GM19452 (cell line): ENCODE measurements around the gene FBXW11.

Source experiments
- ATAC-seq: cut with Tn5 transposase; IDR thresholded peaks from one replicate; pipeline ENCODE4 v1.9.1; 2021; ENCODE audit not compliant: unreplicated experiment

The FBXW11 gene

DNA sequence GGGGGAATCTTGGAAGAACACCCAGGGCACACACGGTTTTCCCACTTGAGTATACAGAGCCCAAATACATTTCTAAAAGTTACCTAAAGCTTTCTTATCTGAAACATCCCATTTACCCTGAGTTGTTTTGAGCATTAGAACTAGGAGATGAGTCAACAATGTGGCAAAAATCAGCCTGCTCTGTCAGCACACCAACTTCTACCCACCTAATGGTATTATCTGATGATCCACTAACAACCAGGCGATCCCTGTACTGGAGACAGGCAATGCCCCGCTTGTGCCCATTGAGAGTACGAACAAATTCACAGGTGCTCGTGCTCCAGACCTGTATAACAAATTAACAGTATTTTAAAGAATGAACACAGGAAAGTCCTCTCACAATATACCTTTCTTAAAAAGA lies 133.8 kb downstream of the FBXW11 start:
- ATAC-seq = no peak

DNA sequence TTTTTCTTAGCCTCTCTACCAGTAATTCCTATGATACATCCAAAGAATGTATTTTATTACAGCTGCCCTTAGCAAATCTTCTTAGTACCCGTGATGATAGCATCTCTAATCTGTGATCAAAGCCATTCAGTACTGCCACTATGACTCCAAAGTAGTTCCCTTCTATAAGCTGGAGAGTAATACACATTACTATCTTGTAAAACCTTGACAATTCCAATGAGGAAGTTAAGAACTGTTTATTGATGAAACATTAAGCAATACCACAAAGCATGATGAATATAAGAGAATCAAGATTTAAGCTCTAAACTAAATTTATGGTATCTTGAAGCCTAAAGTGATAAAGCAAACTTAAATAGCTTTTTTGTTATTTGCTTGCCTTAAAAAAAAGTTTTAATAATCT lies 134.7 kb downstream of the FBXW11 start:
- no peak for ATAC-seq

DNA sequence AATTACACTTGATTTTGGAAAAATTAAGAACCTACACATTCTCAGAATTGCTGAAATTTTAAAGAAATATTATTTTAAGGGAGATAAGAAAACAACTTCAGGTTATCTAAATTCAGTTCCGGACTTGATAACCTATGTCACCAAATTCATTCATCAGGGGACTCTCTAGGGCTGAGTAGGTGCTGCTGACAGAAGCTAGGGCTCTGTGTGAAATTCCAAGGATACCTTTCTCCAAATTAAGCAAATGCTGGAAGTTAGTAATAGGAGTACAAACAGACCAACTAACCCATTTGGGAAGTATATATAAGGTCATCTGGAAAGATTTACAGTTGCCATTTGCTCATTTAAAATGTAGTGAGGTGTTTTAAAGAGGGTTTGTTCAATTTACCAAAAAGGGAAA lies 136.5 kb downstream of the FBXW11 start:
- no peak for ATAC-seq

DNA sequence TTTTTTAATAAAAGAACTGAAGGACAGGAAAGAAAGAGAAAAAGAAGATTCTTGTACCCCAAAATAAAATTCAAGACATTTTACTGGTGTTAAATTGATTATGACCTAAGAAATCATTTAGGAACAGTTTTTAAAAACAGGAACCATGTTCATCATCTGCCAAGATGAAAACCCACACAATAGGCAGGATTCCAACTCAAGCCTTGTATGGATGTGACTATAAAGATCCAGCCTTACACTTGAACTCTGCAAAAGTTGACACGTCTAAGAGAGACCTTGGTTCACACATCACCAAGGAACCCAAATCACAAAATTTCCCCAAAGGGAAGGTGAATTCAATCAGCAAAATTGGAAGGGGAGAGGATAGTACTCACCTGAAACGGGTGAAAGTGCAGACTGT lies 138.2 kb downstream of the FBXW11 start:
- no peak for ATAC-seq

DNA sequence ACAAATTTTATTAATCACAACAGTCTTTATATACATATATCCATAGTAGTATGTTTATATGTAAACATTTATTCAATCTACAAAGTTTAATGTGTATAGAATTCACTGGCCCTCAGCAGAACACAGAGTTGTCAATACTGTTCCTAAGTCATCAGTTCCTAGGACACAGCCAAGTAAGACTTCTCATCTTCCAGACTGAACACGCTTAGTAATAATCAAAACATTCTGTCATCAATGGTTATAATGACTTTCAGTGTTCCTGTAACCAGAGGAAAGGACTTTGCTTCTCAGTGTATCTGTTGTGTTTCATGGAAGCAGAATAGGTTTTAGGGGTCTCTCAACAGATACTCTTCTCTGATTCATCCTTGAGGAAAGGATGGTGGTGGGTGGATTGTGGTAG lies 138.7 kb downstream of the FBXW11 start:
- no peak for ATAC-seq

DNA sequence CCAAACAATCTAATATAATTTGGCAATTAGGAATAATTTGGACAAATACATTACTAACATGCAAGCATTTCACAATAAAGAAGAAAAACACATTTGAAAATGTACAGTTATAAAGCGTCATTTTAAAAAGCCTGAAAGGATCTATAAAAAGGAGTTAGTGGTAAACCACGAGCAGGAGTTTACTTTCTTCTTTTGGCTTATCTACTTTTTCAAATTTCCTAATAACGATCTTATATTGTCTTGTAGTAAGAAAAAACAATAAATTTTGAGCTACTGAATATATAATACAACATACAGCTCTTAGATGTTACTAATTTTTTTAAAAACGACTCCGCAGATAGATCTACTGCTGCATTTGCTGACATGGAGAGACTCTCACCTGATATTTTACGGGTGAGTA lies 141.0 kb downstream of the FBXW11 start:
- no peak for ATAC-seq

DNA sequence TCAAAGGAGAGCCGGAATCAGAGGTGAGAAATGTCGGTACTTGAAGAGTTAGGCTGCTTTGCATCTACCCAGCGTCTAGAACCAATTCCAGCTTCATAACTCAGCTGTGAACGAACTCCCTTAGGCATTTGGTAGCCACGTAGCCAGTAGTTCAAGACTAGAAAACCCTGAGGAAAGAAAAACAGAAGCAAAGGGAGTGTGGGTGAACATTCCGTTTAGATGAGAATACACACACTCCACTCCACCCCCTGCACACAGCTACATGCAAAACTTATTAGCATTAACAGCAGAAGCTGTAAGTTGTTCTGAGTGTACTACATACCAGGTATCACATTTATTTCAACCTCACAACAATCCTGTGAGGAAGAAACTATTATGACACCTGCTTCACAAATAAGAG lies 142.5 kb downstream of the FBXW11 start:
- no peak for ATAC-seq

DNA sequence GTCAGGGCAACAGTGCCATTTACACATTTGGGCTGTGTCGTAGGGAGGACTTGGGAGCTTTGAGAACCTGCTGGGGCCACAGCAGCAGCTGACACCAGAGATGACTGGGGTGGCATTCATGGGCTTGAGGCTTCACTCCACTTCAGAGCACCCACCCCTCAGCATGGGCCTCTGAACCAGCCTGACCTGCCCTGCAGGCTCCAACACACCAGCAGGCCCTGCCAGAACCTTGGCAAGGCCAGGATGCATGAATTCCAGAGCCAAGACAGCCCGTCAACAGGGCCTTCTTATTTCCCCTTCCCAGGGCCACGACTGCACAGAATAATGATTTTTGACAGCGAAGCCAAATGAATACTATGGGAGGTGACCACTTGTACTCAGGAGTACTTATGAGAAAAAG lies 143.8 kb downstream of the FBXW11 start:
- no peak for ATAC-seq

DNA sequence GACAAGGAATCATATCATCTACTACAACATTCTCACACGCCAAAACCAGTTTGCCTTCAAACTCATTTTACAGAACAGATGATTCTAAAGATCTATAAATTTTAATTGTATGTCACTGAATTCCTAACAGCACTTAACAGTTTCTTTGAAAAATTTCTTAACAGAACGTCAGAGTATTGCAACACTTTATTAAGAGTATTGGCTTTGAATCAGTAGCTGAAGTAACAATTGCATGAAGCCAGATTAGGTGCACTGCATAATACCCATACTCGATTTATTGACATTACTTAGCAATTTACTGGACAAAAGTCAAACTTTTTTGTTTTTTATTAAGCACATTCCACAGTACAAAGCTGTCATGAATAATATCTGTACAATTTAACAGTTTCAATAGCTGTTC lies 145.1 kb downstream of the FBXW11 start:
- ATAC-seq = no peak

DNA sequence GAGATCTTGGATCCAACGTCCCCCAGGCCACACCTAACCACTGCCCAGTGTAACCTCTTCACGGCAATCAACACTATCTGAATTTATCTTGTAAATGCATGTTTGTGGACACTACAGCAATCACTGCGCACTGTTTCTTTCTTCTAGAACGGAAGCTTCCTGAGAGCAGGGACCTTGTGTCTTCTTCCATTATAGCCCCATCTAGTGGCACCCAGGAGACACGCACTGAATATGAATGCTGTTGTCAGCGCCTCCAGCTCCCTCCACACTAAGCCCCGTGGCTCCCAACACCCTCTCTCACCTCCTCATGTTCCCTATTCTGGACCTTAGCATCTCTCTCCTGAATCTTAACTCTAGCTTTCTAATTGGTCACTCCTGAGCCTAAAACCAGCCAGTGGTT lies 148.1 kb downstream of the FBXW11 start:
- ATAC-seq = no peak

DNA sequence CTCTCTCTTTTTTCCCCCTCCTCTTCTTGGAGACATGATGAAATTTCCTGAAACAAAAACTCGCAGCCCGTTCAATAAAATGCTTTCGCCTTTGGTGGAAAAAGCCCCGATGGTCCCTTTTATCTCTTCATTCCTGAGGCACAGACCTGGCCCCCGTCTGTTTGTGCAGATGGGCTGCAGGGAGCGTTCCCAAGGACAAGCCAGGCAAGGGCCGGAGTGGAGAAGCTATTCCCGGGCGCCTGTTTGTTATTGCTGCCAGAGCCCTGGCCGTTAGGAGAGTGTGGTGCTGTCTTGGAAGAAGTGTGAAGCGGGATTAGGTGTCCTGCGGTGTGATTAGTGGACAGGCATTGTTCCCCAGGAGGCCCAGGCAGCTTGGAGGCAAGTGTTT lies 149.0 kb downstream of the FBXW11 start:
- ATAC-seq = no peak

DNA sequence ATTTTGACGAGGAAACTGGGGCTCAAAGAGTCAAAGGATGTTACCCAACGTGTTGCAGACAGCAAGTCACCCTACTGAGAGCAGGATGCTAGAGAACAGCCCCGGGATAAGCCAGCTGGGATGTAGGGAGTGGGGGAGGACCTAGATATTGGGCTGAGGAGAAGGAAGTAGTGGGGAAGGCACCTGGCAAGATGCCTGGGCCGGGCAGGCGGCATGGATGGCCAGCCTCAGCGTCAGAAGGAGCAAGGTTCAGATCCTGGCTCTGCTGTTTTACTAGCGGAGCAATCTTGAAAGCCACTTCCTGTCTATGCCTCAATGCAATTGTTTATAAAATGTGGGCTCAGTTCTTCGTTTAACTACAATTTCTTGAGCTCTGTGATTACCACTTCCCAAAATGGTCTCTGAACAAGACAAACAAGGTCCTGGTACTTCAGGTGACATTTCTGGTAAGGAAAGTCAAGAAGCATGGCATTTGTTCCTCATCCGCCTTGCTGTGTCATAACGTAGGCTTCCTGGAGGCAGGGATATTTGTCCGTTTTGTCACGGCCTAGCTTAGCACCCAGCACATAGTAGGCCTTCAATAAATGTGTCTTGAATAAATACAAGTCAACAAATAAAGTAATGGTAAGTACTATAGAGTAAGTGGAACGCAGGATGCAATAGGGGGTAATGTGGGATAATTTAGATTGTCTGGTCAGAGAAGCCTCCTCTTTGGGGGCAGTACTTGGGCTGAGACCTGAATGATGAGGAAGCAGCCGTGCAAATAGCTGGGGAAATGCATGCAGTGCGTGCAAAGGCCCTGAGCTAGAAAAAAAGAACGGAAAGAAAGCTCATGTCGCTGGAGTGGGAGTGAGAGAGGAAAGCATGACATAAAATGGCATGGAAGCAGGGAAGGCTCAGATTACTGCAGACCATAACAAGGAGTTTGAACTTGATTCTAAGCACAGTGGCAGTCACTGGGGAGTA lies 150.4 kb downstream of the FBXW11 start:
- no peak for ATAC-seq

DNA sequence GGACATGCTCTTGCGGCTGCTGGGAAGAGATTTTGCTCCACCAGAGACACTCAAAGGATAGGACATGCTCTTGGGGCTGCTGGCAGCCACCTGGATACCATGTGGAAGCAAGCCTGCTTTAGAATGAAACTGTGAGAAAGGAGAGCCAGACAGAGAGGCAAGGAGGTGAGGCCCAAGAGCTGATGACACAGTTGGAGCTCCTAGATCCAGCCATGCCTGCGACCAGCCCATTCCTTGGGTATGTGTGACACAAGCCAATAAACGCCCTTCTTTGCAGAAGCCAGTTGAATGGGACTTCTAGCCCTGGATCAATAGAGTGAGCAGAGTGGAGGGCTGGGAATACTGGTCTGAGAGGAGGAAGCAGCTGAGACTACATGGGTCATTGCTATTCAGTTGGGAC lies 151.2 kb downstream of the FBXW11 start:
- ATAC-seq = no peak

DNA sequence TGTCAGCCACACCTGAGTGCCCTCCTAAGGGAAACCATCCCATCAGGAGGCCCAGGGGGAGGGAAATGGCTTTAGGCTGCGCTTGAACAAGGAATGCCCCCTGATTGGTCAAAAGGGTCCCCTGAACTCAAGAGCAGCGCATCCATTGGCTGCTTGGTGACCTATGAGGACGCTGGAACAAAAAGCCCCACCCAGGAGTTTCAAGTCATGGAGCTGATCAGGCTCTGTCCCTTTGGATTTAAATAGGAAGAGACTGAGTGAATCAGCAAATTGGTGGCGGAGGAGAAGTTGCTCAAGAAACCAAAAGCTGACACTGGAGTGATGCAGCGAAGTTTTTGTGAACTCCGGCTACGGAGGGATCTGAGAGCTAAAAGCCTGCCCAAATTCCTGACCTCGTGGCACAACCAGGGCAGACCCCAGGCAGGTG lies 154.2 kb downstream of the FBXW11 start:
- ATAC-seq = no peak

DNA sequence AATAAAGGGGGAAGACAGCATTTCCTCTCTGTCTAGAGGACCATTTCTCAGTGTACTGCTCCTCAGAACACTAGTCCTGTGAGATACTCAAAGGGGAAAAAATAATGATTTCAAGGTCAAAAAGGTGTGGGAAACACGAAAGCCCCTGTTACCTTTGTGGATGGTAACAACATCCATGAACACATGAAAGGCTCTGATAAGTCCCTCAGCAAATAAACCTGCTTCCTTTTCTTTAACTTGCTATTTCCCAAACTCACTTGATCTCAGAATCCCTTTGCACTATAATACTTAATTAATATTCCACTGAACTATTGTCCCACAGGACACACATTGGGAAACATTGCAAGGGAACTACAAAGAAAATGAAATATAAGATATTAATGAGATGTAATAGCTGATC lies 155.2 kb downstream of the FBXW11 start:
- ATAC-seq = no peak

DNA sequence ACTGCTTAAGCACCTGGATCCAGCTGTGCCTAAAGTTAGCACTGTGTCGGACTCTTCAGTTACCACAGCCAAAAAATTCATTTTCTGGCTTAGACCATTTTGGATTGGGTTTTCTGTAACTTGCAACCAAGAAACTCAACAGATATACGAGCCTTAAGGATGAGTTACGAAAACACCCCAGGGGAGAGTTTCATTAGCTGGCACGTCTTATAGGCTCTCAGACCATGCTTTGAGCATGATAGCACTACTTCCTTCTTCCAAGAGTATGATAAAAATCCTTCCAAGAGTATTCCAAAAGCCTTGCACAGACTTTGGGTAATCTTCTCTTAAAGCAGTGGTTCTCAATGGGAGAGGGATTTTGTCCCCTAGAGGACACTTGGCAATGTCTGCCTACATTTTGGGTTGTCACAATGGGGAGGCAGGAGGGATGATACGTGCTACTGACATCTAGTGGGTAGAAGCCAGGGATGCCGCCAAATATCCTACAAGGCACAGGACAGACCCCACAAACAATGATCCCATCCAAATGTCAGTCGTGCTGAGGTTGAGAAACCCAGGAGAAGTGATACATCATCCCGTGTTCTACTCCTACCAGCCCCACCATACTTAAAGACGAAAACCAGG lies 156.0 kb downstream of the FBXW11 start:
- ATAC-seq = no peak

DNA sequence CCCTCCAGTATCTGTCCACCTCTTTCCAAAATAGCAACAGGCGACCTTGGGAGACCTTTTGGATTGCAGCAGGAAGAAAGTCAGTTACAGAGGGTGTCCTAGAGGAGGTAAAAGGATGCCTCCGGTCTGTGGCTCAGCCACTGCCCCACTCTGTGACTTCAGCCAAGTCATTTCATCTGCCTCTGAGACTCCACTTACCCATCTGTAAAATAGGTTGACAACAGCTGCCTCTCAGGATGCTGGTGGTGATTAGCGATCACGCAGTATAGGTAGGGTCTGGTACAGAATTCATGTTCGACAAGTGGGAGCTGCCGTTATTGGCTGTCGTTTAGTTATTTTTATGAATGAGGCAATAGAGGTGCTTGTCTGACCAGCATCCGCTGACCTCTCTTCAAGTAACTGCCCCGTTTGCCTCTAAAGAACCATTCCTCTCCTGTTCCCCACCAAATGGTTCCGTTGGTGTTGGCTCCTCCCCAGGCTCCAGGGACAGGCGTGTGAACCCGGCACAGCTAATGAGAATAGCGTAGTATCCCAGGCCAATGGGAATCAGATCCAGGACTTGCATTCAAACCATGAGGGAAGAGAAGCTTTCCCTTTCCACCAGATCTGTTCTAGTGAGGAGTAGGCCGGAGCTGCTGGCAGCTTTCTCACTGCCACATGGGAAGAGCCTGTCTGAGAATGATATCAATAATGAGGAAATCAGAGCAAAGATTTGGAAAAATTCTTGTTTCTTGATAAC lies 156.7 kb downstream of the FBXW11 start:
- ATAC-seq = no peak

DNA sequence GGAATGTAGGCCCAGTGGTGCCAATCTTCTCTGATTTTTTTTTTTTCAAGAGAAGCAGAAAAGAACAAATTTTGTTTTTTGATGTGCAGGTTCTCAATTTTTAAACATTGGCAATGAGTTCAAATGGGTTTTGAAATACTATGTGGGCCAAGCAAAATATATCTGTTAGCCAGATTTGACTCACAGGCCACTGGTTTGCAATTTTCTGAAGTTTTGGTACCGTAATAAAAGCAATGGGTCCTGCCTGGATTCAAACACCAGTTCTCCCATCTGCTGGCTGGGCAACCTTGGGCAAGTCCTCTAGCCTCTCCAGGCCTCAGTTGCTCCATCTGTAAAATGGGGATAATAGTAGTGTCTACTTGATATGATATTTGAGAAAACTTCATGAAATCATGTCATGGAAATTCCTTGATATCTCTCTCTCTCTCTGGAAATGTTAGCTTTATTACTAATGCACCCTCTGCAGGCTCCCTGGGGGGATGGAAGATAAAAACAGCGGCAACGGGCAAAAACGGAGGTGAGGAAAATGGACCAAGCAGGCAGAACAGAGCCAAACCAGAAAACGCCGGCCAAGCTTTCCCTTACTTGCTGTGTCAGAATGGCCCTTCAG lies 157.4 kb downstream of the FBXW11 start:
- ATAC-seq = no peak

DNA sequence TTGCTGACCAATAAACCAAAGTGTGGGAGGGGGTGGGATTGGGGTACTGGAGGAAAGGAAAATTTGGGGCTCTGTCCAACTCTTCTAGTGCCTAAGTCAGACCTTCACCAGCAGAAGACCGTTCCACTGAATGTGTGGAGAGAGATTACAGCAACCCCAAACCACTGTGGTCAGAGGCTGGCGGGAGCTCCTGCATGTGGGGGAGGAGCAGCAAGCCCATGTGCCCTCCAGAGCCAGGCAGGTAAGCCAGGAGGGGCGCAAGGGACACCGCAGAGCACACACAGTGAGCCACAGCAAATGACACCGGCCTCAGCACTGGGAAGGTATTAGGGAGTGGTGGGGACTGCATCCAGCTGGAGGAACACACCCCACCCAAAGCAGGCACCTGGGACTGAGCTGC lies 158.0 kb downstream of the FBXW11 start:
- ATAC-seq = no peak

DNA sequence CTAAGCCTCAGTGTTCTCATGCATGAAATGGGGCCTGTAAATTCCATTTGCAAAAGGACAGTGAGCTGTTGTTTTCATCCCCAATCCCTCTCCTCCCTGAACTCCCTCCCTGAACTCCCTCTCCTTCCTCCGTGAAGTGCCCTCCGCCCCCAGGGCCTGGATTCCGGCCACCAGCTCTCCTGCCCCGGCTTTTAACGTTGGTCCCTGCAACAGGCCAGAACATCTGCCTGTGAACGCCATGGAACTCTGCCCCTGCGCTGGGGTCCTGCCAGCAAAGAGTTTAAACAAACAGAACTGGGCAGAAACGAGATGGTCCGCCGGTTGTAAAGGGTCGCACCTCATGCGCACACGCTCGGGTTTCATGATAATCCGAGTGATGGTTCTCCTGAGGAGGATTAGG lies 158.4 kb downstream of the FBXW11 start:
- ATAC-seq = no peak

DNA sequence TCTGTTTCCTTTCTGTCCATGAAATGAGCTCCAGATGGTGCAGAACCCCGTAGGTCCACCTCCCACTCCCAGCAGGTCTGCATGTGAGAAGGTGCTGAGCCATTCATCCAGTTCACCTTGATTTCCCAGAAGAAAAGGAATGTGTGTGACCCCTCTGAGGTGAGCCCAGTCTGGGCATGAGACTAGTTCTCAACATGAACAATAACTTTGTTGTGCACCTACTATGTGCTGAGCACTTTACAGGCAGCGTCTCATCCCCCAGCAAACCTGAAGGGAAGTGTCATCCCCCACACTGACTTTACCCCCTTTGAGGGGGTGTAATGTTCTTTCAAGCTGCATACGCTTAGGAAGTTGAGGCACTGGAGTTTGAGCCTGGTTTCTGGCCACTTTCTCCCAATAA lies 159.4 kb downstream of the FBXW11 start:
- no peak for ATAC-seq
